HG03097 (cell line): Measurements from ENCODE around the gene ESR2.
"Not testable (repeated sequence)": the region's sequence is repeated elsewhere in the genome, so short reads cannot be mapped to it uniquely, and the experiment has no call there.

ENCODE experiments used
- ATAC-seq: cut with Tn5 transposase; IDR thresholded peaks from one replicate; pipeline ENCODE4 v1.9.1; 2021; ENCODE audit not compliant: unreplicated experiment, low FRiP score

ESR2 gene

GRCh38 chr14:64225151-64225757, 68.9 kb downstream of the ESR2 start:
- ATAC-seq = no peak

GRCh38 chr14:64221391-64222003, 72.7 kb downstream of the ESR2 start:
- ATAC-seq = no peak

- ATAC-seq = no peak
These were observed 73.7 kb downstream of the ESR2 start for GRCh38 chr14:64220466-64220865.

GRCh38 chr14:64220056-64220455, 74.1 kb downstream of the ESR2 start:
- ATAC-seq = no peak

GRCh38 chr14:64218344-64219240, 75.6 kb downstream of the ESR2 start:
- ATAC-seq = no peak

- ATAC-seq = no peak
These were observed 76.3 kb downstream of the ESR2 start for GRCh38 chr14:64217834-64218233.

GRCh38 chr14:64217308-64217707, 76.9 kb downstream of the ESR2 start:
- no peak for ATAC-seq

GRCh38 chr14:64215978-64216377, 78.2 kb downstream of the ESR2 start:
- no peak for ATAC-seq

- no peak for ATAC-seq
These were observed 78.9 kb downstream of the ESR2 start for GRCh38 chr14:64215274-64215673.

- ATAC-seq = no peak
These were observed 80.2 kb downstream of the ESR2 start for GRCh38 chr14:64213853-64214570.

GRCh38 chr14:64213086-64213485, 81.1 kb downstream of the ESR2 start:
- no peak for ATAC-seq

GRCh38 chr14:64212666-64213065, 81.5 kb downstream of the ESR2 start:
- ATAC-seq = no peak

- not testable (repeated sequence) for ATAC-seq
These were observed 83.3 kb downstream of the ESR2 start for GRCh38 chr14:64210912-64211311.

GRCh38 chr14:64210216-64210615, 84.0 kb downstream of the ESR2 start:
- no peak for ATAC-seq

GRCh38 chr14:64209444-64210131, 84.6 kb downstream of the ESR2 start:
- peak; percentile 67 for ATAC-seq

GRCh38 chr14:64208981-64209380, 85.2 kb downstream of the ESR2 start:
- no peak for ATAC-seq

- ATAC-seq = no peak
These were observed 85.9 kb downstream of the ESR2 start for GRCh38 chr14:64208261-64208660.

- ATAC-seq = no peak
These were observed 90.7 kb downstream of the ESR2 start for GRCh38 chr14:64203366-64204006.

- ATAC-seq = no peak
These were observed 91.5 kb downstream of the ESR2 start for GRCh38 chr14:64202716-64203115.
